Brain microvascular endothelial cell (primary cell): Measurements from ENCODE around the gene COX7A2L.

Source experiments
- DNase-seq: peaks from one replicate; pipeline ENCODE4 v3.0.0-alpha.2; 2020
- H3K27ac ChIP-seq: fragments of 250-450 bp; sonication (Bioruptor Pico); 2 replicates; pipeline ENCODE4 v1.5.1; 2020; ENCODE audit warnings: mild to moderate bottlenecking, moderate library complexity
- H3K27me3 ChIP-seq: fragments of 250-450 bp; sonication (Bioruptor Pico); replicated peaks from 2 replicates; pipeline ENCODE4 v1.5.1; 2020; ENCODE audit warnings: mild to moderate bottlenecking
- H3K36me3 ChIP-seq: fragments of 250-450 bp; sonication (Bioruptor Pico); replicated peaks from 2 replicates; pipeline ENCODE4 v1.5.1; 2020; ENCODE audit warnings: mild to moderate bottlenecking
- H3K4me3 ChIP-seq: 2 replicates; pipeline ENCODE4 v1.5.1; 2011; ENCODE audit warnings: low read depth, mild to moderate bottlenecking, control low read depth, low read length, moderate library complexity
- CTCF ChIP-seq: IDR thresholded peaks from 2 replicates; pipeline ENCODE4 v1.5.1; 2011; ENCODE audit warnings: low read depth, mild to moderate bottlenecking, moderate library complexity, low read length, control low read depth, inconsistent platforms; ENCODE audit errors: missing control alignments
- in situ Hi-C: cut with HindIII; loops from 2 replicates; pipeline ENCODE4 v1.10.0; 2017; ENCODE audit warnings: low sequenced_read_pairs, low pct_ligation_motif_present

The COX7A2L gene

GRCh38 chr2:42317486-42317885, 43.5 kb downstream of the COX7A2L start:
- H3K36me3 ChIP-seq, result peaks cover 6% of the 10 kb centered on the region
- H3K27me3 ChIP-seq, result no peaks in the 10 kb centered on the region
- no peak overlapping the region for H3K4me3 ChIP-seq
- no peak for TF ChIP-seq CTCF
- in situ Hi-C loops, result loop anchor here (25.0 kb wide), 1 partner anchor 205 kb away; no protein-coding TSS in a partner anchor
- DNase-seq, result no peak
- H3K27ac ChIP-seq, result no peak overlapping the region

GRCh38 chr2:42316910-42317309, 44.1 kb downstream of the COX7A2L start:
- peaks cover 6% of the 10 kb centered on the region for H3K36me3 ChIP-seq
- H3K27ac ChIP-seq, result no peak overlapping the region
- TF ChIP-seq CTCF, result no peak
- DNase-seq, result no peak
- in situ Hi-C loops, result loop anchor here (25.0 kb wide), 1 partner anchor 205 kb away; no protein-coding TSS in a partner anchor
- H3K4me3 ChIP-seq, result no peak overlapping the region
- no peaks in the 10 kb centered on the region for H3K27me3 ChIP-seq

DNA sequence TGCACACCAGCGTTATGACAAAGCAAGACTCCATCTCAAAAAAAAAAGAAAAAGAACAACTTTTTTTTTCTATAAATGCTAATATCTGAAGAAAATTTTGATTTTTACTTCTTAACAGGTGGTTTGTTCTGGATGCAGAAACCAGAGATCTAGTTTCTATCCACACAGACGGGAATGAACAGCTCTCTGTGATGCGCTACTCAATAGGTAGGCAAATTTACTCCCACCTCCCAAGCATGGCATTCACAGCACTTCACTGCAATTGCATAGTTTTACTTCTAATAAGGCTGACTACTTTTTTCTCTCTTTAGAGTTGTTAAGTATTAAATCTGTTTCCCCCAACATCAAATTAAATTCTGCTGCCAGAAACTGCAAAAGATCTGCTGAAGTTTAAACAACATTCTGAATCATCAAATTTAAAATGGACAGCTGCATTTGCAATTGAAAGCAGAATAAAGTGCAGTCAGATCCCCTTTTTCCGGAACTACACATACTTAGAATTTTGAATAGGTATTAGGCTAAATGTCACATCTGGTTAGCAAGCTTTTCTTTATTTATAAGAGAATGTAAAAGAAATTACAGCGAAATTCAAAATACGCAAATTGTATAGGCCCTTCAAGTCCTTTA, 45.1 kb downstream of the COX7A2L start:
- Histone ChIP-seq H3K27ac (peak overlapping the region; percentile 88), H3K27me3 (no peaks in the 10 kb centered on the region), H3K4me3 (no peak overlapping the region), H3K36me3 (peaks cover 6% of the 10 kb centered on the region)
- in situ Hi-C loops, result loop anchor here (25.0 kb wide), 1 partner anchor 204 kb away; no protein-coding TSS in a partner anchor
- TF ChIP-seq CTCF, result no peak
- DNase-seq, result no peak

DNA sequence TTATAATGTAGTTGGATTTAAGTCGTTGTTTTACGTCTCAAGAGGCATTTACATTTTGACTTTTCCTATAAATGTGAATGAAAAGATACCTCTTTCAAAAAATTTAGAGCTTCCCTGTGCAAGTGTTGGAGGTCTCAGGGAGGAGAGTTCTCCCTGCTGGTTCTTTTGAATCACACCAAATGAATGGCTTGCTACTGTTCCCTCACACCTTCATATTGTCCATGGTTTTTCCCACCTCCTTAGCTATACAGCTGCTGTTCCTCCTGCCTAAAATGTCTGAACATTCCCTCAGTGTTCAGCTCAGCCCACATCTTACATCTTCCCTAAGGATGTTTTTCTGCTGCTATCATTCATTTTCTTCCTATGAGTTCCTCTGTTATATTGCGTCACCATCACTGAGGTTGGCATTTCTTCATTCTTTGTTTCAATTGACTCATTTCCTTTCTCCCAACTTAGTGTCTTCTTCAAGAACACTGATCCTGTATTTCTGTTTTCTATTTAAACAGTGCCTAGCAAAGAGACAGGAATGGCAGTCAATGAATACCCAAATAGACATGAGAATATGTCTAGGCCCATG, 46.0 kb downstream of the COX7A2L start:
- no peak for TF ChIP-seq CTCF
- Histone ChIP-seq H3K4me3 (no peak overlapping the region), H3K27me3 (no peaks in the 10 kb centered on the region), H3K36me3 (peaks cover 6% of the 10 kb centered on the region), H3K27ac (peak overlapping the region; percentile 88)
- in situ Hi-C loops, result loop anchor here (25.0 kb wide), 1 partner anchor 203 kb away; no protein-coding TSS in a partner anchor
- DNase-seq, result peak; percentile 84

GRCh38 chr2:42312106-42312505, 48.9 kb downstream of the COX7A2L start:
- TF ChIP-seq CTCF, result no peak
- in situ Hi-C loops, result loop anchor here (25.0 kb wide), 1 partner anchor 200 kb away; no protein-coding TSS in a partner anchor

More at GRCh38 chr2:42312106-42312505, 48.9 kb downstream of the COX7A2L start:
- H3K27me3 ChIP-seq, result no peaks in the 10 kb centered on the region
- no peak overlapping the region for H3K27ac ChIP-seq
- no peak overlapping the region for H3K4me3 ChIP-seq
- no peak for DNase-seq
- peaks cover 3% of the 10 kb centered on the region for H3K36me3 ChIP-seq
